ENCODE results near the gene WDR20. TPM values are rescaled to one million over a fixed set of nuclear protein-coding genes. Genes with fewer than 3 reads are reported as not detected.
"Not testable (repeated sequence)": the region's sequence is repeated elsewhere in the genome, so short reads cannot be mapped to it uniquely, and the experiment has no call there.

Gene WDR20
- total RNA-seq, 1 donor from 2014 or later = 25.2 TPM

DNA sequence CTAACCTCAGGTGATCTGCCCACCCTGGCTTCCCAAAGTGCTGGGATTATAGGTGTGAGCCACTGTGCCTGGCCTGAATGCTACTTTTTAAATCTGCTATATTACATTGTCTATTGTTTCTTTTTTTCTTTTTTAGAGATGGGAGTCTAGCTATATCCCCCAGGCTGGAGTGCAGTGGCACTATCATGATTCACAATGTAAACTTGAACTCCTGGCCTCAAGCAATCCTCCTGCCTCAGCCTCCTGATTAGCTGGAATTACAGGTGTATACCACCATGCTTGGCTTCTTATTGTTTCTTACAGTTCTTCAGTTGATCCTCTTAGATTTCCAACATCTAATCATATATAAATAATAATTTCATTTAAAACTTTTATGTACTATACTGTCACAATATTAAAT is 15.3 kb upstream of the WDR20 start:
- Histone ChIP-seq H3K4me1 (no peaks in the 10 kb centered on the region), H3K27me3 (no peaks in the 10 kb centered on the region), H3K36me3 (no peaks in the 10 kb centered on the region), H3K4me3 (no peak overlapping the region), H3K27ac (no peak overlapping the region), H3K9me3 (no peaks in the 10 kb centered on the region)
- DNase-seq (no peak), ATAC-seq (no peak)
- intact Hi-C loops (cut with DNase I) = no loop called here
- TF ChIP-seq, protein P1, sequence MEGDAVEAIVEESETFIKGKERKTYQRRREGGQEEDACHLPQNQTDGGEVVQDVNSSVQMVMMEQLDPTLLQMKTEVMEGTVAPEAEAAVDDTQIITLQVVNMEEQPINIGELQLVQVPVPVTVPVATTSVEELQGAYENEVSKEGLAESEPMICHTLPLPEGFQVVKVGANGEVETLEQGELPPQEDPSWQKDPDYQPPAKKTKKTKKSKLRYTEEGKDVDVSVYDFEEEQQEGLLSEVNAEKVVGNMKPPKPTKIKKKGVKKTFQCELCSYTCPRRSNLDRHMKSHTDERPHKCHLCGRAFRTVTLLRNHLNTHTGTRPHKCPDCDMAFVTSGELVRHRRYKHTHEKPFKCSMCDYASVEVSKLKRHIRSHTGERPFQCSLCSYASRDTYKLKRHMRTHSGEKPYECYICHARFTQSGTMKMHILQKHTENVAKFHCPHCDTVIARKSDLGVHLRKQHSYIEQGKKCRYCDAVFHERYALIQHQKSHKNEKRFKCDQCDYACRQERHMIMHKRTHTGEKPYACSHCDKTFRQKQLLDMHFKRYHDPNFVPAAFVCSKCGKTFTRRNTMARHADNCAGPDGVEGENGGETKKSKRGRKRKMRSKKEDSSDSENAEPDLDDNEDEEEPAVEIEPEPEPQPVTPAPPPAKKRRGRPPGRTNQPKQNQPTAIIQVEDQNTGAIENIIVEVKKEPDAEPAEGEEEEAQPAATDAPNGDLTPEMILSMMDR (IDR thresholded peaks at IDR 0.05) = no peak

GRCh38 chr14:102125546-102125945 is 14.2 kb upstream of the WDR20 start:
- DNase-seq (no peak), ATAC-seq (no peak)
- TF ChIP-seq, protein P1 (IDR thresholded peaks at IDR 0.05) = no peak
- Histone ChIP-seq H3K27ac (no peak overlapping the region), H3K4me3 (no peak overlapping the region), H3K4me1 (no peaks in the 10 kb centered on the region), H3K27me3 (no peaks in the 10 kb centered on the region), H3K36me3 (no peaks in the 10 kb centered on the region), H3K9me3 (no peaks in the 10 kb centered on the region)
- intact Hi-C loops (cut with DNase I) = no loop called here

- intact Hi-C loops (cut with DNase I) = no loop called here
- ATAC-seq (no peak), DNase-seq (no peak)
- no peaks in the 10 kb centered on the region for H3K27me3 ChIP-seq
- H3K27ac ChIP-seq = no peak overlapping the region
- H3K4me1 ChIP-seq = no peaks in the 10 kb centered on the region
- no peaks in the 10 kb centered on the region for H3K9me3 ChIP-seq
- H3K4me3 ChIP-seq = no peak overlapping the region
- TF ChIP-seq, protein P1 (IDR thresholded peaks at IDR 0.05) = no peak
- H3K36me3 ChIP-seq = no peaks in the 10 kb centered on the region
These were observed 12.8 kb upstream of the WDR20 start for GRCh38 chr14:102126807-102127455.

- intact Hi-C loops (cut with DNase I) = no loop called here
- Histone ChIP-seq H3K36me3 (no peaks in the 10 kb centered on the region), H3K27me3 (no peaks in the 10 kb centered on the region), H3K4me3 (no peak overlapping the region), H3K9me3 (no peaks in the 10 kb centered on the region), H3K4me1 (no peaks in the 10 kb centered on the region), H3K27ac (no peak overlapping the region)
- ATAC-seq (no peak), DNase-seq (no peak)
- TF ChIP-seq, protein P1 (IDR thresholded peaks at IDR 0.05) = no peak
These were observed 8.0 kb upstream of the WDR20 start for GRCh38 chr14:102131741-102132140.

- H3K27ac ChIP-seq; H3K36me3 ChIP-seq; H3K4me1 ChIP-seq; H3K9me3 ChIP-seq; DNase-seq; H3K4me3 ChIP-seq; intact Hi-C loops (cut with DNase I); ATAC-seq; H3K27me3 ChIP-seq: not testable (repeated sequence)
These were observed 5.7 kb upstream of the WDR20 start for GRCh38 chr14:102134021-102134420.

DNA sequence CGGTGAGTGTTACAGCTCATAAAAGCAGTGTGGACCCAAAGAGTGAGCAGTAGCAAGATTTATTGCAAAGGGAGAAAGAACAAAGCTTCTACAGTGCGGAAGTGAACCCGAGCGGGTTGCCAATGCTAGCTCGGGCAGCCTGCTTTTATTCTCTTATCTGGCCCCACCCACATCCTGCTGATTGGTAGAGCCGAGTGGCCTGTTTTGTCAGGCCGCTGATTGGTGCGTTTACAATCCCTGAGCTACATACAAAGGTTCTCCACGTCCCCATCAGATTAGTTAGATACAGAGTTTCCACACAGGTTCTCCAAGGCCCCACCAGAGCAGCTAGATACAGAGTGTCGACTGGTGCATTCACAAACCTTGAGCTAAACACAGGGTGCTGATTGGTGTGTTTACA is 5.0 kb upstream of the WDR20 start:
- H3K4me3 ChIP-seq; H3K4me1 ChIP-seq; H3K27ac ChIP-seq; H3K9me3 ChIP-seq; H3K36me3 ChIP-seq; H3K27me3 ChIP-seq; DNase-seq; ATAC-seq; intact Hi-C loops (cut with DNase I): not testable (repeated sequence)

GRCh38 chr14:102135456-102135855 is 4.2 kb upstream of the WDR20 start:
- H3K9me3 ChIP-seq; H3K27ac ChIP-seq; DNase-seq; H3K27me3 ChIP-seq; H3K4me1 ChIP-seq; H3K4me3 ChIP-seq; intact Hi-C loops (cut with DNase I); ATAC-seq; H3K36me3 ChIP-seq: not testable (repeated sequence)
